Measurements from ENCODE around the gene JADE3. TPM values are rescaled to one million over a fixed set of nuclear protein-coding genes. Genes with fewer than 3 reads are reported as not detected.
"Not testable (repeated sequence)": the region's sequence is repeated elsewhere in the genome, so short reads cannot be mapped to it uniquely, and the experiment has no call there.

JADE3 gene
- total RNA-seq, 1 donor from 2014 or later, result 17.0 TPM

GRCh38 chrX:46953597-46953996, 41.4 kb downstream of the JADE3 start:
- Mint-ChIP-seq H3K27me3 (no peaks in the 10 kb centered on the region), H3K9me3 (no peaks in the 10 kb centered on the region), H3K27ac (peak overlapping the region; percentile 69), H3K4me1 (ENCODE audit: unreplicated experiment) (peaks cover 17% of the 10 kb centered on the region), H3K4me3 (peak overlapping the region; percentile 42), H3K36me3 (no peaks in the 10 kb centered on the region)
- DNase-seq (ENCODE audit: extremely low spot score, unreplicated experiment), result no peak
- no peak for TF ChIP-seq CTCF (conservative IDR thresholded peaks at IDR 0.05)

GRCh38 chrX:46954716-46955115, 42.5 kb downstream of the JADE3 start:
- TF ChIP-seq CTCF (conservative IDR thresholded peaks at IDR 0.05), result no peak
- Mint-ChIP-seq H3K27ac (peak overlapping the region; percentile 73), H3K9me3 (no peaks in the 10 kb centered on the region), H3K4me3 (peak overlapping the region; percentile 30), H3K4me1 (ENCODE audit: unreplicated experiment) (peaks cover 17% of the 10 kb centered on the region), H3K27me3 (no peaks in the 10 kb centered on the region), H3K36me3 (no peaks in the 10 kb centered on the region)
- DNase-seq (ENCODE audit: extremely low spot score, unreplicated experiment), result no peak

- not testable (repeated sequence) for H3K9me3 Mint-ChIP-seq; H3K27me3 Mint-ChIP-seq; DNase-seq (ENCODE audit: extremely low spot score, unreplicated experiment); H3K36me3 Mint-ChIP-seq; H3K4me3 Mint-ChIP-seq; H3K27ac Mint-ChIP-seq
- peaks cover 21% of the 10 kb centered on the region for H3K4me1 Mint-ChIP-seq (ENCODE audit: unreplicated experiment)
These were observed 44.4 kb downstream of the JADE3 start for GRCh38 chrX:46956589-46956988.

GRCh38 chrX:46957297-46957696, 45.1 kb downstream of the JADE3 start:
- no peak for TF ChIP-seq CTCF (conservative IDR thresholded peaks at IDR 0.05)
- Mint-ChIP-seq H3K9me3 (no peaks in the 10 kb centered on the region), H3K27me3 (no peaks in the 10 kb centered on the region), H3K4me1 (ENCODE audit: unreplicated experiment) (peaks cover 21% of the 10 kb centered on the region), H3K27ac (peak overlapping the region; percentile 60), H3K4me3 (no peak overlapping the region), H3K36me3 (no peaks in the 10 kb centered on the region)
- no peak for DNase-seq (ENCODE audit: extremely low spot score, unreplicated experiment)

GRCh38 chrX:46959101-46959500, 46.9 kb downstream of the JADE3 start:
- TF ChIP-seq CTCF (conservative IDR thresholded peaks at IDR 0.05), result no peak
- Mint-ChIP-seq H3K4me1 (ENCODE audit: unreplicated experiment) (peaks cover 18% of the 10 kb centered on the region), H3K4me3 (no peak overlapping the region), H3K27ac (no peak overlapping the region), H3K27me3 (no peaks in the 10 kb centered on the region), H3K36me3 (no peaks in the 10 kb centered on the region), H3K9me3 (peaks cover 4% of the 10 kb centered on the region)
- DNase-seq (ENCODE audit: extremely low spot score, unreplicated experiment), result no peak

- Mint-ChIP-seq H3K27me3 (no peaks in the 10 kb centered on the region), H3K36me3 (no peaks in the 10 kb centered on the region), H3K4me3 (no peak overlapping the region), H3K9me3 (peaks cover 4% of the 10 kb centered on the region), H3K27ac (no peak overlapping the region), H3K4me1 (ENCODE audit: unreplicated experiment) (peaks cover 12% of the 10 kb centered on the region)
- TF ChIP-seq CTCF (conservative IDR thresholded peaks at IDR 0.05), result no peak
- DNase-seq (ENCODE audit: extremely low spot score, unreplicated experiment), result no peak
These were observed 47.9 kb downstream of the JADE3 start for GRCh38 chrX:46959985-46960700.
